C4-2B (cell line): ENCODE data around the gene MSI2.

ENCODE experiments used
- CTCF ChIP-seq: fragments of 450-650 bp; conservative IDR thresholded peaks from 2 replicates; pipeline ENCODE4 v1.5.1; 2017; ENCODE audit warnings: mild to moderate bottlenecking
- ZFX ChIP-seq: fragments of 450-650 bp; IDR thresholded peaks from 2 replicates; pipeline ENCODE4 v1.6.1; 2017

- TF ChIP-seq CTCF (no peak), ZFX (no peak)
Observed at GRCh38 chr17:57247913-57248312, 8.4 kb upstream of the MSI2 start.
